Adipose tissue (tissue), 3 donors: ENCODE results near the gene TANC1. TPM values are rescaled to one million over a fixed set of nuclear protein-coding genes. Genes with fewer than 3 reads are reported as not detected.

Experiments used
- H3K27ac ChIP-seq: one replicate; pipeline ENCODE4 v1.5.1; 2013; ENCODE audit warnings: low read depth, low read length
- WGBS, 3 donors: extraction: QIAGEN DNeasy Blood & Tissue Kit; methylation state at CpG; one replicate each; pipeline ENCODE4 v1.1.7; 2013; 5-methylcytosine and 5-hydroxymethylcytosine counted together
- polyA plus RNA-seq, 3 donors: library from polyadenylated mRNA; stranded (reverse); fragments of 200-250 nt; gene quantifications; one replicate each; pipeline ENCODE4 v1.2.3, GENCODE V29; 2013
- donor health status: healthy with polysubstance abuse.
- donor health status: Bipolar disorder and iron deficiency.
- donor health status: healthy.

Gene TANC1
- polyA plus RNA-seq, 3 donors, result 4.9 to 10.1 (median 8.4) TPM

DNA sequence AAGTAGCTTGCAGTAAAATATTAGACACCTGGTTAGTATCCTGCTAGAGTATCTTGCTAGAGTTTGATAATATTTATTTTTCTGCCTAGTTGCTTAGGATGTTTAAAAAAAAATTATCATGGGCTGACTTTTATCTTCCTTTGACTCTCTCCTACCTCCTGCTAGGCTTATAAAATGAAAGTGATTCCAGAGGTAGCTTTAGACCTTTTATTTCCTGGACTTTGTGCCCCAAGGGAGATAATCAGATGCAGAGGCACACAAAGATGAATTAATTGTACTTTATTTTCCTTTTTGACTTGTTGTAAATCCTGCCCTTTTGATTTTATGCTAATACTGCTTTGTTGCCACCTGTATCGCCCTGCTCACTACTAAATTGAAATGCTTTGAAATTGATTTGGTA lies 187.4 kb downstream of the TANC1 start:
- WGBS, 3 donors, result 43 to 95% (median 90%) methylated on average over 1 of the region's 1 CpG
- H3K27ac ChIP-seq, result no peak overlapping the region

DNA sequence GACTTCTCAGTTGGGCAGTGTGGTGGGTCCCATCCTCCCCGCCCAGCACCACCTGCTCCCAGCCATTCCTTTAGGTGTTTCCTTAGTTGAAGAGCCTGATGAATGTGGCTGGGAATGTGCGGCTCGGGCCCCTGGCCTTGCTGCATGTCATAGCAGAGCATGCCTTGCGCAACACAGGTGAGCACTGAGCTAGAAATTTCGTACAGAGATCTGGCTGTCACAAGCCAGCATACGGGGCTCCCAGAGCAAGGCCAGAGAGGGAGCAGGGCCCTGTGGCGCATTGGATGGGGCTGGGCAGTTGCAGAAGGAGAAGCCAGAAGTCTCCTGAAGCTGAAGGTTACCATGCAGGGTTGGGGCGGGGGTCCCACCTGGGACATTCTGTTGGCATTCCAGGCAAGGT lies 188.4 kb downstream of the TANC1 start:
- 69 to 95% (median 93%) methylated on average over 8 of the region's 8 CpGs for WGBS, 3 donors
- H3K27ac ChIP-seq, result no peak overlapping the region

GRCh38 chr2:159157361-159158209 lies 189.1 kb downstream of the TANC1 start:
- H3K27ac ChIP-seq, result no peak overlapping the region
- 67 to 86% (median 70%) methylated on average over 12 of the region's 12 CpGs for WGBS, 3 donors

- no peak overlapping the region for H3K27ac ChIP-seq
- 79 to 86% (median 82%) methylated on average over 4 of the region's 4 CpGs for WGBS, 3 donors
Observed at GRCh38 chr2:159160412-159160811, 192.0 kb downstream of the TANC1 start.

- no peak overlapping the region for H3K27ac ChIP-seq
- WGBS, 3 donors, result 45 to 76% (median 52%) methylated on average over 3 of the region's 3 CpGs
Observed at GRCh38 chr2:159160954-159161353, 192.5 kb downstream of the TANC1 start.

DNA sequence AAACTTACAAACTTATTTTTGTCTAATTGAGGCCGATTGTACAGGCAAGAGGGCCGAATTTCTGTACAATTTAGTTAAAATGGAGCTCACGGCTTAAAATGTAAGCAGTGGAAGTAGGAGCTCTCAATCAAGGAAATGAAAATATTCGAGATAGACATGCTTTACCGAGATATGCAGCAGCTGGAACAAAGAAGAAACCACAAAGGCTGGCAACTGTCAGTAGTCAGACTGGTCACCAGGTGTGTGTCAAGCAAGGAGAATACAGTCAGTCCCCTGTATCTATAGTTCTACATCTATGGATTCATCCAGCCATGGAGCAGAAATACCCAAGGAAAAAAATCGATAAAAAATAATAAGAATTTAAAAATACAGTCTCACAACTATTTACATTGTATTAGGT lies 195.5 kb downstream of the TANC1 start:
- no peak overlapping the region for H3K27ac ChIP-seq
- WGBS, 3 donors, result 58 to 68% (median 62%) methylated on average over 6 of the region's 6 CpGs

DNA sequence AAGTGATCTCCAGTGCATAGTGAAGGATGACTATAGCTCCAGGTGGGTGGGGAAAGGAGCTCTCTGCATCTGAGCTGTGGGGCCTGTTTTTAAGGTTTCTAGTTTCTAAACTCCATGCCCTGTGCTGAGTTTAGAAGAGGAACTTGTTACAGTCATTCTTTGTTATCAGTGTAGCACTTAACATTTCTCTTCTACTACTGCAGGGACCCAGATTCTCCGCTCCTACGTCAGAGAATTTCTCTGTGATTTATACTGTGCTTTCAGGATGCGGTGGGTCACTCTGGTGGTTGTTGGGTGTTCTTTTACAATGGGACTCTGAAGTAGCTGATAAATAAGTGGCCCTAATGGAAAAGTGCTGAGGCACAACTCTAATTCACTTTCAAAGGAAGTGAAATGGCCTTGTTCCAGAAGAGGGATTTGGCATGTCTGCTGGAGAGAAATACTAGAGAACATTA lies 196.0 kb downstream of the TANC1 start:
- whole genome bisulfite sequencing, 3 donors, result 56 to 82% (median 64%) methylated on average over 3 of the region's 3 CpGs

GRCh38 chr2:159165048-159165447 lies 196.6 kb downstream of the TANC1 start:
- WGBS, 3 donors, result 91 to 93% (median 92%) methylated on average over 4 of the region's 4 CpGs
- no peak overlapping the region for H3K27ac ChIP-seq

More for the DNA sequence above, 196.0 kb downstream of the TANC1 start:
- no peak overlapping the region for H3K27ac ChIP-seq

DNA sequence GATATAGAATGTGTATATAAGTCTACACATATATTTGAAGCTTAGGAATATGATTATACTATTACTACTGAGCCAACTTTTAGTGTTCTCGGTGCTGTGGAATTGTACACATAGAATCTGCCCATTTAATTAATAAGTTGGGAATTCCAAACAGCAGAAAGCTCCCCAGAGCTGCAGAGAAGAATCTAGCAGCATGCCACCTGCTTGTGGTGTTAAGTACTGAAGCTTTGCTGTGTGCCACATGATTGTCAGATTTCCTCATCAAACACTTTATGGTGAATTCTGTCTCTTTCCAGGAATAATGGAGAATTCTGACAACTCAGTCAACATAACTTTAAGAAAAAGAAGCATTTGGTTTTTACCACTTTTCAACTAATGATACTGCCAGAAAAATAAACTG lies 200.3 kb downstream of the TANC1 start:
- WGBS, 3 donors, result 73 to 99% (median 89%) methylated on average over 1 of the region's 1 CpG
- no peak overlapping the region for H3K27ac ChIP-seq

- no peak overlapping the region for H3K27ac ChIP-seq
- WGBS, 3 donors, result 76 to 86% (median 79%) methylated on average over 6 of the region's 6 CpGs
Observed at GRCh38 chr2:159169187-159169586, 200.7 kb downstream of the TANC1 start.

DNA sequence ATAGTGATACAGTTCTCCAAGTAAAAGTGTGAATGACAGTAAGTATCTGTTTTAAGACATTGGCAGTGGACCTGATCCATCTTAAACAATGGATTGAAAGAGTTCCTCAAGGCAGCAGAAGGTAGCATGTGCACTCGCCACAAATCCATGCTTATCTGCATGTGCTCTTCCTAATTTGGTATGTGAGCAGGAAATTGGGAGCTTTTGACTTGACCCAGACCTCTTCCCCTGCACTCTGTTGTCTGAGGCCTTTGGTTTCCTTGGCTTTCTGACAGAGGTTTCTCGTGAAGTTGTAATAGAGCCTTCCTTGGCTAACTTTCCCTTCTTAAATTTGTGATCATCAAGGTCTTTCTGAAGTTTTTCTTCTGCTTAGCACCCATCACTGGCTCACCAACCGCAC lies 204.0 kb downstream of the TANC1 start:
- 68 to 86% (median 68%) methylated on average over 3 of the region's 3 CpGs for WGBS, 3 donors
- H3K27ac ChIP-seq, result no peak overlapping the region

DNA sequence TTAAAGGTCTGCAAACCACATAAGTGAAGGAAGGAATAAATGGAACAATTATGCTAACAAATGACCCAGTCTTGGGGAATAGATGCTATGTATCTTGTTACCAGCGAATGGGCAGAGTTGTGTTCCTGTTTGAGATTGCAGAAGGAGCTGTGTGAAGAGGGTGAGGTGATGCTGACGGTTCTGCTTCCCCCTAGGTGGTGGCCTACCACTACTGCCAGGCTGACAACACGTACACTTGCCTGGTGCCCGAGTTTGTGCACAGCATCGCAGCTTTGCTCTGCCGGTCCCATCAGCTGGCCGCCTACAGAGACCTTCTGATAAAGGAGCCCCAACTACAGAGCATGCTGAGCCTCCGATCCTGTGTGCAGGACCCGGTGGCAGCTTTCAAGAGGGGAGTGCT lies 206.3 kb downstream of the TANC1 start:
- WGBS, 3 donors, result 91 to 95% (median 93%) methylated on average over 9 of the region's 9 CpGs
- no peak overlapping the region for H3K27ac ChIP-seq

DNA sequence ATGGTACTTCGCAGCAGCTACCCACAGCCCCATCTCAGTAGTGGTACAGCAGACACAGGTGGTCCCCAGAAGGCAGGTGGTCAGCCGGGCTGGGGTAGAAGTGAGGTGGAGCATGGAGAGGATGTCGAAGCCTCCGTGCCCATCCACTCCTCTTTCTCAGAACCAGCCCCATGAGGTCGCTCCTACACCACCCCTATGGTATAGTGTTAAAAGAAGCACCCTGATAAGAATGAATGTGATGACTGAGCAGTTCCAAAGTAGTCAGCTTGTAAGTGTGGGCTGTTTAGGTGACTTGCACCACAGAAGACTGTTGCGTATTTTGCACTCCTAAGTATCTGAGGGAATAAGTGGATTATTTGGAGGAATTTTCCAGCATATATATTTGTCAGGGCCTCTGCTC lies 206.7 kb downstream of the TANC1 start:
- no peak overlapping the region for H3K27ac ChIP-seq

DNA sequence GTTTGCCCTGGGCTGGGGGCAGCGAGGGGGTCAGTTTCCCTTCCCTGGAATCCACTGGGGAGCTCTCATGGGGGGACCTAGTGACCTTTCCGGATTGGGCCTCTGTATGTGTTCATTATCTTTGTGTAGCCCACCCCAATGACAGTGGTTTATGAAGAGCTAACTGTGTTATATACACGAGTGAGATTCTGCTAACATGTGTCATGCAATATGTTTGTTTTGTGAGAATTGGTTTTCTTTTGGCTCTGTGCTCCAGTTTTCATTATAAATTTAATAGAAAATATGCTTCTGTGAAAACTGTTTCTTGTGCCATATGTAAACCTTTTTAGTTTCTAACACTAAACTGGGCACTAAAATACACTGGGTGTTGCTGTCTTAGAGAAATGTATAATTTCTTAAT lies 207.5 kb downstream of the TANC1 start:
- no peak overlapping the region for H3K27ac ChIP-seq
- WGBS, 3 donors, result 76 to 81% (median 78%) methylated on average over 3 of the region's 3 CpGs

More for the DNA sequence above, 206.7 kb downstream of the TANC1 start:
- 88 to 96% (median 90%) methylated on average over 6 of the region's 6 CpGs for WGBS, 3 donors

- H3K27ac ChIP-seq, result no peak overlapping the region
- WGBS, 3 donors, result 54 to 79% (median 78%) methylated on average over 5 of the region's 5 CpGs
Observed at GRCh38 chr2:159176555-159176954, 208.1 kb downstream of the TANC1 start.

- WGBS, 3 donors, result 90 to 92% (median 91%) methylated on average over 3 of the region's 3 CpGs
- H3K27ac ChIP-seq, result no peak overlapping the region
Observed at GRCh38 chr2:159177357-159177756, 208.9 kb downstream of the TANC1 start.

DNA sequence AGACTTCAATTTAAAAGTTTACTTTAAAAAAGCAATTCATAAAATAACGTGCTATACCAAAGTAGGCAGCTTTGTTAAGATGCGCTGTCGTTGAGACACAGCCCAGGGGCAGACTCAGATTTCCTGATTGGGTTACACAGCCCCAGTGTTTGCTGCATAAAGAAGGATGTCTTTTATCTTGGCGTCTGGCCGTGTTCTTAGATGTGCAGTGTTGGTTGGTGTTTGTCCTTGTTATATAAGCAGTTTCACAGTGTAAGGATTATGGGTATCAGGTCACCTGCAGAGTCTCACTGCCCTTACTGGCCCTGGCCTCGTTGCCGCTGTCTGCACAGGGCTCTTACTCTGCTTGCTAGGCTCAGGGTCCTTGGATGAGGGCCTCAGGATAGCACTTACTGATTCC lies 209.5 kb downstream of the TANC1 start:
- H3K27ac ChIP-seq, result no peak overlapping the region

GRCh38 chr2:159179096-159179495 lies 210.7 kb downstream of the TANC1 start:
- H3K27ac ChIP-seq, result no peak overlapping the region
- WGBS, 3 donors, result 79 to 94% (median 88%) methylated on average over 8 of the region's 8 CpGs

More for the DNA sequence above, 209.5 kb downstream of the TANC1 start:
- WGBS, 3 donors, result 63 to 91% (median 89%) methylated on average over 7 of the region's 7 CpGs

DNA sequence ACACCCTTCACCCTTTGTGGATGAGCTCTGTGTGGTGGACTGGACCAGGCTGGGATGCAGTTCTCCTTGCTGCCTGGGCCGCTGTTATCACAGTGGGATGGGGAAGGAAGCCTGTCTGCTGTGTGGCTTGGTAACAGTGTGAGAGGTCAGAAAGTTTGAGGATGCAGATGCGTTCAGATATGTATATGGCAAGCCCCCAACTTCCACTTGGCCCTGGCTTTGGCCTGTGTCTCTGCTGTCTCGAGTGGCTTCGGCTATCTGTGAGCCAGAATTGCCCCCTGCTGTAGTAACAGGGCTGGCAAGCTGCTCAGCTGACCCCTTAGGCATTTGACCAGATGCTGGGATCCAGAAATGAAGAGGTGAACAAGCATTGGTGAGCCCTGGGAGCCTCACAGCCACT lies 211.3 kb downstream of the TANC1 start:
- 60 to 82% (median 81%) methylated on average over 4 of the region's 4 CpGs for WGBS, 3 donors

GRCh38 chr2:159183346-159183745 lies 214.9 kb downstream of the TANC1 start:
- 76 to 85% (median 85%) methylated on average over 9 of the region's 9 CpGs for WGBS, 3 donors
- H3K27ac ChIP-seq, result no peak overlapping the region

More for the DNA sequence above, 211.3 kb downstream of the TANC1 start:
- no peak overlapping the region for H3K27ac ChIP-seq
